ENCODE results near the gene EPHA4.
"Not testable (repeated sequence)": the region's sequence is repeated elsewhere in the genome, so short reads cannot be mapped to it uniquely, and the experiment has no call there.

The EPHA4 gene

DNA sequence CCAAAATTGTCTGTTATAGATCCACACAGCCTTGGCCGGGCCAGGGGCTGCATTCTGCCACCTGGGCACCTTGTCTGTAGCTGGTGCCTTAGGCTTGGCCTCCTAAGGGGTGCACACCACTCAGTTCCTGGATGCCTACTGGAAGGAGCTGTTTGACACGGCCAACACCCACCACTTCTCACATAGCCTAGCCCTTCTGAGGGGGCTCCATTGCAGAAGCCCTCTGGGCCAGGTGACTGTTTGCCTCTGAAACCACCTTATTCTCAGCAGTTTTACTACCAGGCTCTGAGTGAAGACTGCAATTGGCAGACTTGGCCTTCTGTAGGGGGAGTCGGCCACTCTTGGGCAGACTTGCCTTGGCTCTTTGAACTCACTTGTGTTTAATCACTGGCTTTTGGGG is 39.5 kb downstream of the EPHA4 start:
- DNase-seq = no peak

- no peak for DNase-seq
Measured at GRCh38 chr2:221530653-221531037, 41.5 kb downstream of the EPHA4 start.

GRCh38 chr2:221529943-221530652 is 42.0 kb downstream of the EPHA4 start:
- DNase-seq = peak; percentile 35

- no peak for DNase-seq
Measured at GRCh38 chr2:221529177-221529942, 42.7 kb downstream of the EPHA4 start.

DNA sequence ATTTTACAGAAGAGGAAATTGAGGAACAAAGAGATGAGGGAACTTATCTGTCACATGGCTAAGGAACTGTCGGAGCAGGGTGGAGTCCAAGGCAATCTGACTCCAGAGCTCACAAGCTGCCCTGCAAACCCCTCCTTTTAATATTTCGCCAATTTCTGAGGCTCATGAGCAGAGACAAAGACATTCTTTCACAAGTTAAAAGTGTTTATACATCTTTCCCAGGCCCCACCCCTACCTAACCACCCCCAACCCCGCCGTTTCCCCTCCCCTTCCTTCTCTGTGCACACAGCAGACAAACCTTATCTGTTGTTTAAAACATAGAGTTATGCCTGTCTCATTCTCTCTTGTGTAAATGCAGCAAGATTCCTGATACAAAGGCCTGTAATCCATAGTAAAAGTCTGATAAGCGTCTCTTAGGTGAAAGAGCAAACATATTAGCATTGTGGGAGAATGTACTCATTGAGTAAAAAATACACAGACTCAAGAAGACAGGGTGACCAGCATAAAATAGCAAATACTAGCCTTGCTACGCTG is 44.3 kb downstream of the EPHA4 start:
- no peak for DNase-seq

GRCh38 chr2:221524158-221524557 is 47.9 kb downstream of the EPHA4 start:
- no peak for DNase-seq

DNA sequence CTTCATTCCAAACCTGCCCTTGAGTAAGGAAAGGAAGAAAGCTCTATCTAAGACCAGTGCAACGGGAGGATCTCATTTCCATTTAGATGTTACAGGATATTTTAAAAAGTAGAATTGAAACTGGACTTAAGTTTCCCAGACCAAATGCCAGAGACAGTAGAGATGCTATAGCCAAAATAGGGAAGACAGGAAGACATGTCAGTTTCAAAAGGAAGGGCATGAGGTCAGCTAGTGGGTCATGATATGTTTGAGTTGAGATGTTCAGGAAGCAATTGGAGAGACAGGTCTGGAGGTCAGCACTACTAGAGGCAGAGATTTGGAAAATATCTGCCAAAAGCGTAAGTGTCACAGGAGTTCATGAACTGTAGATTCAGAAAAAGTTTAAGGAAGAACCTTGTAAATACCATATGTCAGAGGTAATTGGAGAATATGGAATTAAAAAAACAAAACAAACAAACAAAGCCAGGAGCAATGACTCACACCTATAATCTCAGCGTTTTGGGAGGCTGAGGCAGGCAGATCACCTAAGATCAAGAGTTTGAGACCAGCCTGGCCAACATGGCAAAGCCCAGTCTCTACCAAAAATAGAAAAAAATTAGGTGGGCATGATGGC is 50.8 kb downstream of the EPHA4 start:
- no peak for DNase-seq

GRCh38 chr2:221518935-221519625 is 53.0 kb downstream of the EPHA4 start:
- no peak for DNase-seq

GRCh38 chr2:221518201-221518934 is 53.7 kb downstream of the EPHA4 start:
- no peak for DNase-seq

- no peak for DNase-seq
Measured at GRCh38 chr2:221517696-221518151, 54.4 kb downstream of the EPHA4 start.

GRCh38 chr2:221517146-221517695 is 54.9 kb downstream of the EPHA4 start:
- DNase-seq = no peak

DNA sequence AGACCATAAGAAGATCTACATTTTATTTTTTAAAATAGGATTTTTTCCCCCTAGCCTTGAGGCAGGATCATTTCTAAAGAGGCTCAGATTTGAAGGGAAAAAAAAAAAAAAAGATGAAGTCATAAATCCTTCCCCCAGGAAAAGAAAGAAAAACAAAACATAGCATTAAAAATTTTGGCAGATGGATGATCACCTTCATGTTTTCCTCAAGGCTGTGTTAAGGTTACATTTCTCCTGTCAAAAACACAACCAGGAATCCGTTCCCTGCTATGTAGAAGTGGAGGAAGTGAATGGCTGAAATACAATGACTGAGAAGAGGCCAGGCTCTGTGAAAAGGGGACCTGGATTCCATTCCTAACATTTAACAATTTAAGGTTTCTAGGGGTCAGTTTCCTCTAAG is 56.2 kb downstream of the EPHA4 start:
- no peak for DNase-seq

GRCh38 chr2:221514305-221515040 is 57.6 kb downstream of the EPHA4 start:
- no peak for DNase-seq

GRCh38 chr2:221513232-221513631 is 58.9 kb downstream of the EPHA4 start:
- no peak for DNase-seq

DNA sequence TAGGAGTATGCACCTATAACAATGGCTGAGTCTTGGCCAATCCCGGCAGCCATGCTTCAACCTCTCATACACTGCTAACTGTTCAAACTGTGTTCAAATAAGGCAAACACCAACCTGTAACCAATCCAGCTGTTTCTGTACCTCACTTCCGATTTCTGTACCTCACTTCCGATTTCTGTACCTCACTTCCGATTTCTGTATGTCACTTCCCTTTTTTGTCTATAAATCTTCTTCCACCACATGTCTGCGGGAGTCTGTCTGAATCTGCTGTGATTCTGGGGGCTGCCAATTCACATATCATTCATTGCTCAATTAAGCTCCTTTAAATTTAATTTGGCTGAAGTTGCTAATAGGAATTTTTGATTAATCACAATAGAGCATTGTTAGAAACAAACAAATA is 60.8 kb downstream of the EPHA4 start:
- not testable (repeated sequence) for DNase-seq

GRCh38 chr2:221506469-221506868 is 65.6 kb downstream of the EPHA4 start:
- no peak for DNase-seq

DNA sequence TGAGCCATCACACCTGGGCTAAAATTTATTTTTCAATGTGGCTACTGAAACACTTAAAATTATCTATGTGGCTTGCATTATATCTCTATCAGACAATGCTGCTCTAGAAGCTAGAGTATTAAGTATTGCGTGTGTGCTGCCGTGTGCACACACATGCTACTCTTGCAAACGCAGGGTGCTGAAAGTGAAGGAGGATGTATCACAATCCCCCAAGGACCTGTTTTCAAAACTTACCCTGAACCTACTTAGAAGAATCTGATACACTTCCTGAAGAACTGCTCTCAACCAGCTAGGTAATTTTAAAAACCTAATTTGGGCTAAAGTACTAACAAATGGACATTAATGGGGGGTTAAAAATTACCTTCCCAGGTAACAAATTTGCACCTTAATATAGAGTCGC is 66.5 kb downstream of the EPHA4 start:
- DNase-seq = no peak

- no peak for DNase-seq
Measured at GRCh38 chr2:221504905-221505304, 67.2 kb downstream of the EPHA4 start.

DNA sequence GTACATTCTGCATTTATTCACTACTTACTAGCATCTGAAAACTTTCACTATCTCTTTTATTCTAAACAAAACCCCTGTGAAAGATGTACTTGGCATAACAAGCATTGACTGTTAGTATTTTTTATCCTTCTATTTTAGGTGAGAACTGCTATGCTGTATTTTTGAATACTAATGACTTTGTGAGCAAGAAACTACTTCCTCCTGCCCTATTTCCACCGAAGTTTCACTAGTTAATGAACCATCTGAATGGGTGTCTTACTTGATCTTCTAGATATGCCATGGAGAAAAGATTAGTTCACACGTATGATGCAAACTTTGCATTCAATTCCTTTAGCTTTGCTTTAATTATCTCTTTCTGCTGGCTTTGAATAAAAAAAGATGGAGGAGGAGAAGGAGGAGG is 68.1 kb downstream of the EPHA4 start:
- DNase-seq = no peak

DNA sequence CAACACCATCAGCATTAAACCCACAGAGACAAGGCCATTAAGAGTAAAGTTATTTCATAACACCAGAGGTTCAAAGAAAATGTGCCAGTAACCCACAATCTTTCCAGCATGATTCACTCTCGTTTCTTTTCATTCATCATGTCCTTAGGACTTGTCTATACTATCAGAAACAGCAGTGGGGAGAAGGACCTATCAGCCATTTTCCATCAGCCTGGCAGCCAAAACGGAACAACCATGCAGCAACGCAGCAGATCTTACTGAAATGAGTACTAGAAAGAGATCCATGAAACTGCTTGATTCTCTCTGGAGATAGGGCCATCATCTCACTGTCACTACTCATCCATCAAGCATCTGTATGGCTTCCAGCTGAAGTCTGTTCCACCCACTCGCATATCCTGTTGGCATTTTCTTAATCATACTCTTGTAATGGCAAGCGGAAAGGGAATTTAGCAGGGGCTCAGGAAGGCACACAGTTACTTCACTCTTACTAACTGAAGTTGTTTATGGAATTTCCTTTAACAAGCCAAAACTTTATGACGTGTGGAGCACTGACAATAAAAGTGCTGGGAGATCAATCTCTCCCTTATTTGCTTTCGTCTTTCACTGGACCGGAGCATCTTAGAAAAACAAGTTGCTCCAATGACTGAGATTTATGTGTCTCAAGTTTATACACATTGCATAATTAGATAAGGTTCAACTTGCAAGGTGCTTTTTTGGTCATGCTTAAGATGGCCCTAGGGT is 69.7 kb downstream of the EPHA4 start:
- DNase-seq = no peak

GRCh38 chr2:221501883-221502269 is 70.2 kb downstream of the EPHA4 start:
- no peak for DNase-seq
